Suprapubic skin (tissue), 4 donors: ENCODE data around the gene EPN2. TPM values are rescaled to one million over a fixed set of nuclear protein-coding genes. Genes with fewer than 3 reads are reported as not detected.

Experiments used
- DNase-seq, 2 donors: peaks; one replicate each; pipeline ENCODE4 v3.0.0-alpha.2; 2019; ENCODE audit warnings: low spot score in 2 of 2
- H3K27ac ChIP-seq: fragments of 200-600 bp; sonication (generic); one replicate; pipeline ENCODE4 v1.5.1; 2019
- H3K27me3 ChIP-seq: fragments of 200-600 bp; sonication (generic); one replicate; pipeline ENCODE4 v1.5.1; 2019
- H3K36me3 ChIP-seq: fragments of 200-600 bp; sonication (generic); one replicate; pipeline ENCODE4 v1.5.1; 2019
- H3K4me1 ChIP-seq: fragments of 200-600 bp; sonication (generic); one replicate; pipeline ENCODE4 v1.5.1; 2019
- H3K4me3 ChIP-seq: fragments of 200-600 bp; sonication (generic); one replicate; pipeline ENCODE4 v1.5.1; 2019; ENCODE audit warnings: mild to moderate bottlenecking
- H3K9me3 ChIP-seq: fragments of 200-600 bp; sonication (generic); one replicate; pipeline ENCODE4 v1.5.1; 2019
- CTCF ChIP-seq, 2 donors: fragments of 200-600 bp in 1 of 2; fragments of 450-650 bp in 1 of 2; sonication (generic) in 1 of 2; IDR thresholded peaks; one replicate each; pipeline ENCODE4 v1.5.1; 2016 to 2019; ENCODE audit warnings: antibody characterized with exemption in 2 of 2, mild to moderate bottlenecking in 1 of 2, moderate library complexity in 1 of 2
- EP300 ChIP-seq: sonication (generic); formaldehyde crosslinking; IDR thresholded peaks from one replicate; pipeline ENCODE4 v1.6.1; 2017; ENCODE audit warnings: antibody characterized with exemption
- POLR2A ChIP-seq, 2 donors: fragments of 450-650 bp; IDR thresholded peaks; one replicate each; pipeline ENCODE4 v1.6.1; 2017; ENCODE audit warnings: antibody characterized with exemption in 2 of 2, mild to moderate bottlenecking in 2 of 2, moderate library complexity in 2 of 2
- POLR2AphosphoS5 ChIP-seq, 3 donors: sonication (generic); formaldehyde crosslinking; IDR thresholded peaks; one replicate each; pipeline ENCODE4 v1.6.1; 2017; ENCODE audit warnings: antibody characterized with exemption in 3 of 3
- WGBS: methylation state at CpG from one replicate; pipeline ENCODE4 v1.1.5; 2018; 5-methylcytosine and 5-hydroxymethylcytosine counted together
- total RNA-seq, 4 donors: library from RNA; depleted of rRNA; stranded (reverse); fragments of >200 nt; gene quantifications; one replicate each; pipeline ENCODE4 v1.1.0, GENCODE V29; 2016

Gene EPN2
- total RNA-seq, 4 donors from 2014 or later = 95.9 to 276 (median 131) TPM

- no peak for DNase-seq
- Histone ChIP-seq H3K27me3 (no peaks in the 10 kb centered on the region), H3K36me3 (peaks cover 11% of the 10 kb centered on the region), H3K9me3 (no peaks in the 10 kb centered on the region), H3K4me3 (no peak overlapping the region), H3K27ac (peak overlapping the region; percentile 14), H3K4me1 (peaks cover 82% of the 10 kb centered on the region)
- WGBS = 67% methylated on average over 5 of the region's 5 CpGs
- TF ChIP-seq EP300 (no peak), CTCF (IDR thresholded peaks at IDR 0.05) (no peak), POLR2A (IDR thresholded peaks at IDR 0.05) (no peak)
These were observed 64.2 kb downstream of the EPN2 start for GRCh38 chr17:19301274-19301951.

- WGBS = 100% methylated on average over 5 of the region's 9 CpGs
- no peak for DNase-seq
- Histone ChIP-seq H3K27ac (no peak overlapping the region), H3K36me3 (peaks cover 11% of the 10 kb centered on the region), H3K4me1 (peaks cover 82% of the 10 kb centered on the region), H3K4me3 (no peak overlapping the region), H3K27me3 (no peaks in the 10 kb centered on the region), H3K9me3 (no peaks in the 10 kb centered on the region)
- TF ChIP-seq POLR2AphosphoS5 (IDR thresholded peaks at IDR 0.05) = no peak
- no peak for TF ChIP-seq EP300
- TF ChIP-seq POLR2A (IDR thresholded peaks at IDR 0.05) = no peak
- no peak for TF ChIP-seq CTCF (IDR thresholded peaks at IDR 0.05)
These were observed 64.8 kb downstream of the EPN2 start for GRCh38 chr17:19301973-19302372.

- peaks cover 11% of the 10 kb centered on the region for H3K36me3 ChIP-seq
- no peak overlapping the region for H3K27ac ChIP-seq
These were observed 65.7 kb downstream of the EPN2 start for GRCh38 chr17:19302791-19303331.

GRCh38 chr17:19303367-19303776 lies 66.2 kb downstream of the EPN2 start:
- WGBS = 86% methylated on average over 8 of the region's 9 CpGs
- peaks cover 68% of the 10 kb centered on the region for H3K4me1 ChIP-seq
- no peak for DNase-seq
- peaks cover 11% of the 10 kb centered on the region for H3K36me3 ChIP-seq
- H3K9me3 ChIP-seq = no peaks in the 10 kb centered on the region
- no peaks in the 10 kb centered on the region for H3K27me3 ChIP-seq
- no peak overlapping the region for H3K27ac ChIP-seq
- no peak overlapping the region for H3K4me3 ChIP-seq
- TF ChIP-seq POLR2A (IDR thresholded peaks at IDR 0.05) (no peak), CTCF (IDR thresholded peaks at IDR 0.05) (no peak), POLR2AphosphoS5 (IDR thresholded peaks at IDR 0.05) (no peak), EP300 (no peak)

More at GRCh38 chr17:19302791-19303331, 65.7 kb downstream of the EPN2 start:
- peaks cover 73% of the 10 kb centered on the region for H3K4me1 ChIP-seq
- H3K27me3 ChIP-seq = no peaks in the 10 kb centered on the region
- no peak overlapping the region for H3K4me3 ChIP-seq
- TF ChIP-seq POLR2AphosphoS5 (IDR thresholded peaks at IDR 0.05) (no peak), POLR2A (IDR thresholded peaks at IDR 0.05) (no peak), EP300 (no peak), CTCF (IDR thresholded peaks at IDR 0.05) (no peak)
- no peaks in the 10 kb centered on the region for H3K9me3 ChIP-seq
- no peak for DNase-seq
- 65% methylated on average over 9 of the region's 9 CpGs for WGBS

- H3K4me3 ChIP-seq = no peak overlapping the region
These were observed 67.0 kb downstream of the EPN2 start for GRCh38 chr17:19304209-19304608.

More at GRCh38 chr17:19304209-19304608, 67.0 kb downstream of the EPN2 start:
- no peak for DNase-seq
- Histone ChIP-seq H3K27ac (no peak overlapping the region), H3K9me3 (no peaks in the 10 kb centered on the region), H3K4me1 (peaks cover 60% of the 10 kb centered on the region), H3K27me3 (no peaks in the 10 kb centered on the region), H3K36me3 (peaks cover 11% of the 10 kb centered on the region)
- 52% methylated on average over 4 of the region's 7 CpGs for WGBS
- no peak for TF ChIP-seq POLR2A (IDR thresholded peaks at IDR 0.05)
- no peak for TF ChIP-seq POLR2AphosphoS5 (IDR thresholded peaks at IDR 0.05)
- TF ChIP-seq CTCF (IDR thresholded peaks at IDR 0.05) = no peak
- no peak for TF ChIP-seq EP300
